ENCODE data around the gene PLEKHG2.

DNA sequence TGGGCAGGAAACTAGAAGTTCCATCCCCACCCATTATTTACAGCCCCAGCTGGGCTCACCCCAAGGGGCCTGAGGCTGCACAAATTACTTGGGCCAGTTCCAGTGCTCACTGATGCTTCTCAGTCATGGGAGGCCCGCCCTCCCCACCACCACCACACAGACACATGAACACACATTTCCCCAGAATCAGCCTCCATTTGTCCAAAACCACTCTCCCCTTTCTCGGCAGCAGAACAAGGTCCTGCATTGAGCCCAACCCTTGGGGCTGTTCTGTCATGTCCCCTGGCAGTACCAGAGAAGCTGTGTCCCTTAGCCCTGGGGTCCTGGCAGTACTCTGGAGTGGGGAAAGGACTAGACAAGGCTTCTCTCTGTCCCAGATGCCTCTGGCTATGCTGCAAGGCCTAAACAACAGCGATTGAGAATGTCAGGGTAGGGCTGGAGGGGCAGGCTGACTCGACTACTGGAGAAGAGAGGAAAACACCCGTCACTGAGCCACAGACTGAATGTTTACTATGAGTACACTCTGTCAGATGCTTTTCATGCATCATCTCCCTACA, 48.5 kb upstream of the PLEKHG2 start:
- no peak for TF ChIP-seq CTCF (IDR thresholded peaks at IDR 0.05; ENCODE audit: low read depth, low read length)
- no peak for TF ChIP-seq EZH2phosphoT487 (IDR thresholded peaks at IDR 0.05; ENCODE audit: low read depth)

Measured in OCI-LY3 (cell line).